ENCODE results near the gene DNAJC1.
"Not testable (repeated sequence)": the region's sequence is repeated elsewhere in the genome, so short reads cannot be mapped to it uniquely, and the experiment has no call there.

The DNAJC1 gene

DNA sequence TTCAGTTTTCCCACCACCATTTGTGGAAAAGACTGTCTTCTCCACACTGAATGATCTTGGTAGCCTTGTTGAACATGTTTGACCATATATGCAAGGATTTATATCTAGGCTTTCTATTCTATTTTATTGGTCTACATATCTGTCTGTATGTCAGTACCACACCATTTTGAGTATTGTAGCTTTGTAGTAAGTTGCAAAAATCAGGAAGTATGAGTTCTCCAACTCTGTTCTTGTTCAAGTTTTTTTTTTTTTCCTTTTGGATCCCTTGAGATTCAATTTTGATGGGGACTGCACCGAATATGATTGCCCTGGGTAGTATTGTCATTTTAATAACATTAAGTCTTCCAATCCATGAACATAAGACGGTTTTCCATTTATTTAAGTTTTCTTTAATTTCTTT lies 176.8 kb downstream of the DNAJC1 start:
- no peak for TF ChIP-seq POLR2A (IDR thresholded peaks at IDR 0.05; ENCODE audit: low read depth, low read length)
- no peak for TF ChIP-seq PAX5 (IDR thresholded peaks at IDR 0.05; ENCODE audit: insufficient read depth, low read length, severe bottlenecking)
- no peak for TF ChIP-seq POLR2AphosphoS5 (IDR thresholded peaks at IDR 0.05; ENCODE audit: low read depth, low read length)
- TF ChIP-seq SPI1 (IDR thresholded peaks at IDR 0.05; ENCODE audit: low read depth, low read length) = no peak
- TF ChIP-seq POU2F2 (IDR thresholded peaks at IDR 0.05; ENCODE audit: low read depth, low read length) = no peak
- no peak for TF ChIP-seq TAF1 (IDR thresholded peaks at IDR 0.05; ENCODE audit: low read depth, low read length)
- no peak for FAIRE-seq
- no peak for DNase-seq (ENCODE audit: insufficient read length, low spot score)

- no peak for TF ChIP-seq SPI1 (IDR thresholded peaks at IDR 0.05; ENCODE audit: low read depth, low read length)
- FAIRE-seq (no peak), DNase-seq (ENCODE audit: insufficient read length, low spot score) (no peak)
These were observed 178.2 kb downstream of the DNAJC1 start for GRCh38 chr10:21825345-21825744.

DNA sequence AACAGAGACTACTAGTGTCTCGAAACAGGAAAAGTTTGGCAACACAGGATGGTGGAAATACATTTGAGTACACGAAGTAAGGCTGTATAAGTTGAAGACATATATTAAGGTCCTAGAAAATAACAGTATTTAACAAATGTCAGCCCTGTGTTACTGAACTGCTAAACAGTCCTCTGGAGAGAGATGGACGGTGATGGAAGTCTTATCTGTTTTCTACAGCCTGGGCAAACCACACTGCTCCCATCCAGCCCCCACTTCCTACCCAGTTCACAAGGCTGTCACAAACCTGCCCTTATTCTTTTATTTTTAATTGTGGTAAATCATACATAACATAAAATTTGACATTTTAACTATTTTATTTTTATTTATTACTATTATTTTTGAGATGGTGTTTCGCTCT lies 179.1 kb downstream of the DNAJC1 start:
- no peak for DNase-seq (ENCODE audit: insufficient read length, low spot score)
- no peak for FAIRE-seq
- TF ChIP-seq POLR2AphosphoS5 (IDR thresholded peaks at IDR 0.05; ENCODE audit: low read depth, low read length) = no peak
- TF ChIP-seq TAF1 (IDR thresholded peaks at IDR 0.05; ENCODE audit: low read depth, low read length) = no peak
- TF ChIP-seq PAX5 (IDR thresholded peaks at IDR 0.05; ENCODE audit: insufficient read depth, low read length, severe bottlenecking) = no peak
- TF ChIP-seq SPI1 (IDR thresholded peaks at IDR 0.05; ENCODE audit: low read depth, low read length) = no peak

DNA sequence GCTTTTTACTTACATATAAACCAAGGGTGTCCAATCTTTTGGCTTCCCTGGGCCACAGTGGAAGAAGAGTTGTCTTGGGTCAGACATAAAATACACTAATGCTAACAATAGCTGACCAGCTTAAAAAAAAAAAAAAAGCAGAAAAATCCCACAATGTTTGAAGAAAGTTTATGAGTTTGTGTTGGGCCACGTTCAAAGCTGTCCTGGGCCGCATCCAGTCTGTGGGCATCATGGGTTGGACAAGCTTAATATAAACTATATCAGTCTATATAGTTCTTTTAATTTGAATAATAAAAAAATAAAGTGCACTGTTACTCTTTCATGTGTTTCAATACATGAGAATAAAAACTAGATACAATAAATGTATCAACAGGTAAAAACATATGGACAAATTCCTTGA lies 179.9 kb downstream of the DNAJC1 start:
- no peak for DNase-seq (ENCODE audit: insufficient read length, low spot score)
- TF ChIP-seq TAF1 (IDR thresholded peaks at IDR 0.05; ENCODE audit: low read depth, low read length) = no peak
- no peak for TF ChIP-seq POU2F2 (IDR thresholded peaks at IDR 0.05; ENCODE audit: low read depth, low read length)
- no peak for TF ChIP-seq PAX5 (IDR thresholded peaks at IDR 0.05; ENCODE audit: insufficient read depth, low read length, severe bottlenecking)
- TF ChIP-seq POLR2A (IDR thresholded peaks at IDR 0.05; ENCODE audit: low read depth, low read length) = no peak
- TF ChIP-seq SPI1 (IDR thresholded peaks at IDR 0.05; ENCODE audit: low read depth, low read length) = no peak
- TF ChIP-seq POLR2AphosphoS5 (IDR thresholded peaks at IDR 0.05; ENCODE audit: low read depth, low read length) = no peak
- no peak for FAIRE-seq

GRCh38 chr10:21822273-21822672 lies 181.3 kb downstream of the DNAJC1 start:
- not testable (repeated sequence) for FAIRE-seq; DNase-seq (ENCODE audit: insufficient read length, low spot score)

GRCh38 chr10:21820952-21821351 lies 182.6 kb downstream of the DNAJC1 start:
- DNase-seq (ENCODE audit: insufficient read length, low spot score) (no peak), FAIRE-seq (no peak)
- no peak for TF ChIP-seq POU2F2 (IDR thresholded peaks at IDR 0.05; ENCODE audit: low read depth, low read length)
- no peak for TF ChIP-seq POLR2AphosphoS5 (IDR thresholded peaks at IDR 0.05; ENCODE audit: low read depth, low read length)
- no peak for TF ChIP-seq POLR2A (IDR thresholded peaks at IDR 0.05; ENCODE audit: low read depth, low read length)
- no peak for TF ChIP-seq SPI1 (IDR thresholded peaks at IDR 0.05; ENCODE audit: low read depth, low read length)
- TF ChIP-seq PAX5 (IDR thresholded peaks at IDR 0.05; ENCODE audit: insufficient read depth, low read length, severe bottlenecking) = no peak
- no peak for TF ChIP-seq TAF1 (IDR thresholded peaks at IDR 0.05; ENCODE audit: low read depth, low read length)

- not testable (repeated sequence) for FAIRE-seq; DNase-seq (ENCODE audit: insufficient read length, low spot score)
These were observed 185.1 kb downstream of the DNAJC1 start for GRCh38 chr10:21818416-21818815.

DNA sequence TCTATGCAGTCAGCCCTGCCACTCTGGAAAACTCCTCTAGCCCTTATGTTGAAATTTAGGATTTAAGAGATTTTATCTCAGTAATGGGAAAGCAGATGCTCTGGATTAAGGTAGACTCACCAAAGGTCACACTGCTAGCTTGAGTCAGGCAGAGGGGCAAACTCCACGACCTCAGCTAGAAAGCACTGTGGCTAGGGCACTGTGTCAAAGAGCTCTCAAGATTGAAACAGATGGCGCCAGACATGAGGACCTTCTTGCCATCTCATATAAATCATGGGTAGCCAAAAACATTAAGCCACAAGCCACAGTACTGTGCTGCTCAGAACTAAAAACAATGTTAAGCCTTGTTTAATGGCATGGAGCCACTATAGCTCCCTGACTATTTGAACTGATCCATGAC lies 188.7 kb downstream of the DNAJC1 start:
- DNase-seq (ENCODE audit: insufficient read length, low spot score) (no peak), FAIRE-seq (no peak)
- TF ChIP-seq TAF1 (IDR thresholded peaks at IDR 0.05; ENCODE audit: low read depth, low read length) (no peak), POLR2A (IDR thresholded peaks at IDR 0.05; ENCODE audit: low read depth, low read length) (no peak), SPI1 (IDR thresholded peaks at IDR 0.05; ENCODE audit: low read depth, low read length) (no peak), PAX5 (IDR thresholded peaks at IDR 0.05; ENCODE audit: insufficient read depth, low read length, severe bottlenecking) (no peak), POU2F2 (IDR thresholded peaks at IDR 0.05; ENCODE audit: low read depth, low read length) (no peak), POLR2AphosphoS5 (IDR thresholded peaks at IDR 0.05; ENCODE audit: low read depth, low read length) (no peak)

DNA sequence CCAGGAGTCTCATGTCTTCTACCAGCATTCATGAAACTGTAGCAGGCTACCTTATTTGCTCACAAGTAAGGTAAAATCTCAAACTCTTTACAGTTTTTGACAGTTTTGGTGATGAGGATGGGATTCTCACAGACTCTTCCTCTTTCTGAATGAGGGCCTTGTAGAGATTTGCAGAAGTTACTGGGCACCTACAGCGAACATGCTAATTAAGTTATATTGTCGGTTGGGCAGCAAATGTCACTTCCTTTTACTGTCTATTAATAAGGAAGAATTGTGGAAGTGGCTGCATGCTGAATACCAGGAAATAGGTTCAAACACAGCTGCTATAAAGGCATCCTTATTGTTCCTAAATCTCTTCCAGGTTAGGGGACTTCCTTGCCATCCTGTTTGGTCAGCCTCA lies 189.6 kb downstream of the DNAJC1 start:
- TF ChIP-seq SPI1 (IDR thresholded peaks at IDR 0.05; ENCODE audit: low read depth, low read length) (no peak), POU2F2 (IDR thresholded peaks at IDR 0.05; ENCODE audit: low read depth, low read length) (no peak), POLR2AphosphoS5 (IDR thresholded peaks at IDR 0.05; ENCODE audit: low read depth, low read length) (no peak), POLR2A (IDR thresholded peaks at IDR 0.05; ENCODE audit: low read depth, low read length) (no peak), TAF1 (IDR thresholded peaks at IDR 0.05; ENCODE audit: low read depth, low read length) (no peak)
- FAIRE-seq (no peak), DNase-seq (ENCODE audit: insufficient read length, low spot score) (no peak)

- TF ChIP-seq POU2F2 (IDR thresholded peaks at IDR 0.05; ENCODE audit: low read depth, low read length) (no peak), PAX5 (IDR thresholded peaks at IDR 0.05; ENCODE audit: insufficient read depth, low read length, severe bottlenecking) (no peak), SPI1 (IDR thresholded peaks at IDR 0.05; ENCODE audit: low read depth, low read length) (no peak), TAF1 (IDR thresholded peaks at IDR 0.05; ENCODE audit: low read depth, low read length) (no peak), POLR2A (IDR thresholded peaks at IDR 0.05; ENCODE audit: low read depth, low read length) (no peak), POLR2AphosphoS5 (IDR thresholded peaks at IDR 0.05; ENCODE audit: low read depth, low read length) (no peak)
- FAIRE-seq = no peak
- no peak for DNase-seq (ENCODE audit: insufficient read length, low spot score)
These were observed 192.3 kb downstream of the DNAJC1 start for GRCh38 chr10:21811245-21811585.

DNA sequence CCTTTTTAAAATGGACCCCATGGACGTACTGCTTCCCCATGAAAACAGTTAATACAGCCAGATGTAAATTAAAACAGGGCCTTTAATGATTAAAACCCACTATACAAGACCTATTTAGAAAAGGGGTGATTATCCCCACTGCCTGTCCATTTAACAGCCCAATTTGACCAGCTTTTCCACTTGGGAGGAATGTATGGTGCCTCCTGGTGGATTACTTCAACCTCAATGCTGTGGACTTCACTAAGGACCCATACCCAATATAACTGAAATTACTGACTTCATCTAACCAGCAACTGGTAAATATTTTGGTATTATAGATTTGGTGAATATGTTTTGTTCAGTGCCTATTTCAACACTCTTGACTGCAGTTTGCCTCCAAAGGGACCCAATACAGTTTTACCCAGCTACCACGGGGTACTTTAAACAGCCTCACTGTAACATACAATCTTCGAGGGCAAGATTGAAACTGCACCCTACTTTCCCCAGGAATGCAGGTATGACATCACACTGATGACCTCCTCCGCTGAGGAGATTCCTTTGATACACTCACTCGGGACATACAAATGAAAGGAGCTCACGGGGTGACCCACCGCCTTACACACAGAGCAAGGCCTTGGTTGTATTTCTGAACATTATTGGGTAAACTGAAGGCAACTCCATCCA lies 192.8 kb downstream of the DNAJC1 start:
- FAIRE-seq (no peak), DNase-seq (ENCODE audit: insufficient read length, low spot score) (no peak)
- TF ChIP-seq POLR2A (IDR thresholded peaks at IDR 0.05; ENCODE audit: low read depth, low read length) (no peak), PAX5 (IDR thresholded peaks at IDR 0.05; ENCODE audit: insufficient read depth, low read length, severe bottlenecking) (no peak), TAF1 (IDR thresholded peaks at IDR 0.05; ENCODE audit: low read depth, low read length) (no peak), SPI1 (IDR thresholded peaks at IDR 0.05; ENCODE audit: low read depth, low read length) (no peak), POLR2AphosphoS5 (IDR thresholded peaks at IDR 0.05; ENCODE audit: low read depth, low read length) (no peak), POU2F2 (IDR thresholded peaks at IDR 0.05; ENCODE audit: low read depth, low read length) (no peak)

Data from GM12891 (cell line).